ENCODE measurements around the gene NTRK3. TPM values are rescaled to one million over a fixed set of nuclear protein-coding genes. Genes with fewer than 3 reads are reported as not detected.

NTRK3 gene
- polyA plus RNA-seq, 1 donor (not counting 4 experiments of a cell fraction or from before 2014, with no cell fraction given), result not detected

- DNase-seq (ENCODE audit: low read depth, low spot score), result no peak
- H4K20me1 ChIP-seq (ENCODE audit: control insufficient read depth, extremely low read depth, insufficient read depth, low read length), result no peaks in the 10 kb centered on the region
Measured at GRCh38 chr15:88179562-88179961, 77.0 kb downstream of the NTRK3 start.

GRCh38 chr15:88178631-88179030 lies 77.9 kb downstream of the NTRK3 start:
- H3K4me3 ChIP-seq (ENCODE audit: control insufficient read depth in 2 of 3, extremely low read depth in 1 of 3, insufficient read depth in 2 of 3, low read depth in 1 of 3, low read length in 3 of 3), result no peak overlapping the region
- H3K4me1 ChIP-seq (ENCODE audit: control insufficient read depth, extremely low read depth, insufficient read depth, low read length), result no peaks in the 10 kb centered on the region
- H3K9me1 ChIP-seq (ENCODE audit: control insufficient read depth, extremely low read depth, insufficient read depth, low read length), result no peaks in the 10 kb centered on the region
- TF ChIP-seq CTCF (optimal IDR thresholded peaks at IDR 0.05 in 1 of 3, IDR thresholded peaks at IDR 0.05 in 1 of 3, conservative IDR thresholded peaks at IDR 0.05 in 1 of 3; ENCODE audit: extremely low read depth in 1 of 3, insufficient read depth in 2 of 3, low read length in 3 of 3) (no peak), EZH2 (IDR thresholded peaks at IDR 0.05; ENCODE audit: low read length) (no peak)
- H3K9ac ChIP-seq (ENCODE audit: control insufficient read depth, extremely low read depth, insufficient read depth, low read length), result no peak overlapping the region
- H3K79me2 ChIP-seq (ENCODE audit: control insufficient read depth, insufficient read depth, low read length), result no peaks in the 10 kb centered on the region
- H3K36me3 ChIP-seq (ENCODE audit: control insufficient read depth in 2 of 2, extremely low read depth in 1 of 2, insufficient read depth in 2 of 2, low read length in 2 of 2), result no peaks in the 10 kb centered on the region
- no peak overlapping the region for H3K4me2 ChIP-seq (ENCODE audit: control insufficient read depth, extremely low read depth, insufficient read depth, low read depth, low read length)
- peaks cover under 1% of the 10 kb centered on the region for H3K9me3 ChIP-seq (ENCODE audit: control insufficient read depth, low read depth, low read length)
- no peak overlapping the region for H3K27ac ChIP-seq (ENCODE audit: control insufficient read depth, insufficient read depth, low read length)
- H4K20me1 ChIP-seq (ENCODE audit: control insufficient read depth, extremely low read depth, insufficient read depth, low read length), result no peaks in the 10 kb centered on the region
- DNase-seq (ENCODE audit: low read depth, low spot score) (no peak), FAIRE-seq (no peak)
- dilution Hi-C loops (cut with MboI; ENCODE audit: extremely low pct_ligation_motif_present, low sequenced_read_pairs), result no loop called here
- no peak overlapping the region for H2AFZ ChIP-seq (ENCODE audit: control insufficient read depth, low read length)
- no peaks in the 10 kb centered on the region for H3K27me3 ChIP-seq (ENCODE audit: control insufficient read depth, extremely low read depth, insufficient read depth, low read length)

More at GRCh38 chr15:88179562-88179961, 77.0 kb downstream of the NTRK3 start:
- Histone ChIP-seq H3K79me2 (ENCODE audit: control insufficient read depth, insufficient read depth, low read length) (no peaks in the 10 kb centered on the region), H3K9me3 (ENCODE audit: control insufficient read depth, low read depth, low read length) (peaks cover 3% of the 10 kb centered on the region), H3K4me2 (ENCODE audit: control insufficient read depth, extremely low read depth, insufficient read depth, low read depth, low read length) (no peak overlapping the region), H3K36me3 (ENCODE audit: control insufficient read depth in 2 of 2, extremely low read depth in 1 of 2, insufficient read depth in 2 of 2, low read length in 2 of 2) (no peaks in the 10 kb centered on the region), H3K4me3 (ENCODE audit: control insufficient read depth in 2 of 3, extremely low read depth in 1 of 3, insufficient read depth in 2 of 3, low read depth in 1 of 3, low read length in 3 of 3) (no peak overlapping the region), H3K27me3 (ENCODE audit: control insufficient read depth, extremely low read depth, insufficient read depth, low read length) (no peaks in the 10 kb centered on the region), H3K9me1 (ENCODE audit: control insufficient read depth, extremely low read depth, insufficient read depth, low read length) (no peaks in the 10 kb centered on the region), H3K4me1 (ENCODE audit: control insufficient read depth, extremely low read depth, insufficient read depth, low read length) (no peaks in the 10 kb centered on the region), H2AFZ (ENCODE audit: control insufficient read depth, low read length) (no peak overlapping the region), H3K9ac (ENCODE audit: control insufficient read depth, extremely low read depth, insufficient read depth, low read length) (no peak overlapping the region), H3K27ac (ENCODE audit: control insufficient read depth, insufficient read depth, low read length) (no peak overlapping the region)
- TF ChIP-seq EZH2 (IDR thresholded peaks at IDR 0.05; ENCODE audit: low read length) (no peak), CTCF (optimal IDR thresholded peaks at IDR 0.05 in 1 of 3, IDR thresholded peaks at IDR 0.05 in 1 of 3, conservative IDR thresholded peaks at IDR 0.05 in 1 of 3; ENCODE audit: extremely low read depth in 1 of 3, insufficient read depth in 2 of 3, low read length in 3 of 3) (no peak)
- FAIRE-seq, result no peak
- dilution Hi-C loops (cut with MboI; ENCODE audit: extremely low pct_ligation_motif_present, low sequenced_read_pairs), result no loop called here
